HG03103 (cell line): ENCODE data around the gene PTCSC3.
"Not testable (repeated sequence)": the region's sequence is repeated elsewhere in the genome, so short reads cannot be mapped to it uniquely, and the experiment has no call there.

ENCODE experiments used
- ATAC-seq: cut with Tn5 transposase; IDR thresholded peaks from one replicate; pipeline ENCODE4 v1.9.1; 2021; ENCODE audit warnings: low read depth; ENCODE audit not compliant: unreplicated experiment

The PTCSC3 gene

DNA sequence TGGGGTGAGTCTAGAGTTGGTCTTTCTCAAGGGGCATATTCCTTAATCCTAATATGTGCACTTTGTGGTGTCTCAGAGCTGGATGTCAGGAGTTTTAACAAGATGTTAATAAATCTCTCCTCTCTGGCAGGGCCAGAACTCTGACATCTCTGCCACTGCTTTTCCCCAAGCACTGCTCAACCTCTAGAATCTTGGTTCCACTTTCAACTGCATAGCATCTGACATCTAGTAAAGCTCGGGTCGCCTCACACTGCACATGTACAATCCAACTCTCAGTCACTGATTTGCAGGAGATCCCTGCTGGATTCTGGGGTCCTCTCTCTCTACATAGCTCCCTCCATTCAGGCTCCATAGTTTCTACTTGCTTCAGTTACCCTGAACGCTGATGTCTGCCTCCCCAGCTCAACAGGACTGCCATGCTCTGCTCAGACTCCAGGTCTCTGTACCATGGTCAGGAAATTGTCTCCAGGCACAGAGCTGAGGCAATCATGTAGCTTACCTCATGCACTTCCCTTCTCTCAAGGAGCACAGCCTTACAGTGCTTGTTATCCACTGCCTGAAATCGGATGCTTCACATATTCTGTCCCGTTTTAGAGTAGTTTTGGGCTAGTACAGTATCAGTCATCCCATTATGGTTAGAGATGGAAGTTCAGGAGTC, 1.6 kb downstream of the PTCSC3 start:
- no peak for ATAC-seq

DNA sequence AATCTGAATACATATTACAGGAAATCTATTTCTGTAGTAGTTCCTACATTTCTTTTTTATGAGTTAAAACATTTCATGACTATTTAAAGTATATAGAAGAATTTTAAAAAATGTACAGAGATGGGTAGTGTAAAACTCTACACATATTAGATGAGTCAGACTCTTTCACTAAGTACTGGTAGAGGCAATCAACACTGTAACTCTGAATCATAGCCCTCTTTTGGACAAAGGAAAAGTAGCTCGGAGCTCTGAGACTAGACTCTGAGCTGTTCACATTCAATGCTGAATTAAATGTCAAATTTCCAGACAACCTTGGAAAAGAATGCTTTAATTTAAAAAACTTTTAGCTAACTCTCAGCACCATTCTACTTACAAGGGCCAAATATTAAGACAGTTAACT, 3.4 kb downstream of the PTCSC3 start:
- no peak for ATAC-seq

DNA sequence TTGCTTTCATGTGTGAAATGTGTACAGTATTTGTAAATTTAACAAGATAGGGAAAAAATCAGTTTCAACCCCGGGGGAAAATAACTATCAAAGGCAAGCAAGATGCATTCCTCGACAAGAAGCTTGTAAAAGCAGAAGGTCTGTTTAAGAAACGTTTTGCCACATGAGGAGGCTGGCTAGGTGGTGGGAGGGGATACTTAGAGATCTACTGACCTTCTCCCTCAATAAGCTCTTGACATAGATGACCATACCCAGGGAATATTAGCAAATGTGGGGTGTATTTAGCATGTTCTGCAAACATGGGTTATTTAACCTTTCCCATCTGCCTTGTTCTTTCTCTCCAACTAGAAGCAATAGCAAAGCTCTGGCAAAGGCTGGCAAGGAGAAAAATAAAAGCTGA, 4.9 kb downstream of the PTCSC3 start:
- no peak for ATAC-seq

DNA sequence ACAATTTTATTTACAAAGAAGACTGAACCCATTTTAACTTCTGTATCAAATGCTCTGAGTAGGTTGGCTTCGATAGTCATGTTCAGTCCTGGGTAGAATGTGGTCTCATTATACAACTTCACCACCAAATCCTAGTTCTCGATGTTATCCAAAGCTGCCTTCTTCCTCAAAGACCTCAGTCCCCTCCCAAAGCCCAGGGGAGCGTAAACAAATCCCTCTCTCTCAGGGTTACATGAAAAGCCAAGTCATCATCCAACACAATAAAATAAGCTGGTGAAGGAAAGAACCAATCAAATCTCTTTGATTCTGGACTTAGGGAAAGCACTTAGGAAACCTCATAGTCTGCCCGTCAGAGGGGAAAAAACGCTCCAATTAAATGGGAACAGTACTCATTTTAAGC, 9.1 kb downstream of the PTCSC3 start:
- no peak for ATAC-seq

DNA sequence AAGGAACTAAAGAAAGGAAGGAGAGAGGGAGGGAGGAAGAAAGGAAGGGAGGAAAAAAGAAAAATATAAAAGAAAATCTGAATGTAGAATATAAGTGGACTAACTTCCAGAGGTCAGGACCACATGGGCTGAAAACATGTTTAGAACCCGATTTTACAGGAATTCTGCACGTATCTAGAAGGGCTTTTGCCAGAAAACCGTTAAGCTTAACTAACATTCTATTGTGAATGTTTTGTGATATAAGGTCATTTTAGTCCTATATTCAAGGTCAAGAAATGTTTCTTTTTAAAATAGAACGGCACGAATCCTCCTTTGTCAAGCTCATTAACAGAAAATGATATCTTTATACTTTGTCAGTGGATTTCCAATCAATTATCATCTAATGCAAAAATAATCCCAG, 13.1 kb downstream of the PTCSC3 start:
- ATAC-seq: no peak

DNA sequence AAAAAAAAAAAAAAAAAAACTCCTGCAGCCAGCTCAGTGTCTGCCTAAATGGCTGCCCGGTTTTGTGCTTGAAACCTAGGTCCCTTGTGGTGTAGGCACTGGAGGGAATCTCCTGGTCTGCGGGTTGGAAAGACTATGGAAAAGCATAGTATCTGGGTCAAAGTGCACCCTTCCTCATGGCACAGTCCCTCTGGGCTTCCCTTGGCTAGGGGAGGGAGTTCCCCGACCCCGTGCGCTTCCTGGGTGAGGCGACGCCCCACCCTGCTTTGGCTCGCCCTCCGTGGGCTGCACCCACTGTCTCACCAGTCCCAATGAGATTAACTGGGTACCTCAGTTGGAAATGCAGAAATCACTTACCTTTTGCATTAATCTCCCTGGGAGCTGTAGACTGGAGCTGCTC, 14.3 kb downstream of the PTCSC3 start:
- ATAC-seq: no peak

DNA sequence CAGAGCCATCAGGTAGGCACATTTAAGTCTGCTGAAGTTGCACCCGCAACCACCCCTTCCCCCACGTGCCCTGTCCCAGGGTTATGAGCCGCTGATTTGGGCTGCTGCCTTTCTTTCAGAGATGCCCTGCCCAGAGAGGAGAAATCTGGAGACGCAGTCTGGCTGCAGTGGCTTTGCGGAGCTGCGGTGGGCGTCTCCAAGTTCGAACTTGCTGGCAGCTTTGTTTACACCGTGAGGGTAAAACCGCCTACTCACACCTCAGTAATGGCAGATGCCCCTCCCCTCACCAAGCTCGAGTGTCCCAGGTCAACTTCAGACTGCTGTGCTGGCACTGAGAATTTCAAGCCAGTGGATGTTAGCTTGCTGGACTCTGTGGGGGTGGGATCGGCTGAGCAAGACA, 14.7 kb downstream of the PTCSC3 start:
- no peak for ATAC-seq

DNA sequence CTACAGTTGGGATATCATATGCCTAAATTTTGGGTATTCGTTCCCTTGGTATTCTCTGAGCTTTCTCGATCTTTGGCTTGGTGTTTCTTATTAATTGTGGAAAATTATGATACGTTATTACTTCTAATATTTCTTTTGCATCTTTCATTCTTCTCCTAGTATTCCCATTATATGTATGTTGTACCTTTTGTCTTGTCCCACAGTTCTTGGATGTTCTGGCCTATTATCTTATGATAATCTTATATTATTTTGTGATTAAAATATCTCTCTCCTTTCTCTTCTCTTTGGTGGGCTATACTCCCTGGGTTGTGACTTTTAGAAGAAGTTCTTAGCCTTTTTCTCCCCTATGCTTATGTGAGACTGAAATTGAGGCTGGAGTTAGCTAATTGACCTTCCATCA, 25.2 kb downstream of the PTCSC3 start:
- ATAC-seq: no peak

DNA sequence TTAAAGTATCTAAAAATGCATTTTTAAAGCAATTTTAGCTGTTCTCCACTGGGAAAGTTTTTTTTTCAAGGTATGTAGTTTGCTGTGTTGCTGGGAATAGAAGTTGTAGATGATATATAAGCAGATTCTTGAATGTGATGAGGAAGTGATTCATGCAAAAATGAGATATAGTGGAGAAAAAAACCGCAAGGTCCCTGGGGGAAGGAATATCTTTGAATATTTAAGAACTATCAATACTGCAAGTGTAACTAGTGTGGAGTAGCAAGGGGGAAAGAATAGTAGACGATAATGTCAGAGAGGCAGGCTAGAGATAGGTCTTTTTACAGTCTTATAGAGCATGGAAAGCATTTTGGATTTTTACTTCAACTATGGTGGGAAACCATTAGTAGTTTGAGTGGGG, 42.5 kb downstream of the PTCSC3 start:
- ATAC-seq: no peak

DNA sequence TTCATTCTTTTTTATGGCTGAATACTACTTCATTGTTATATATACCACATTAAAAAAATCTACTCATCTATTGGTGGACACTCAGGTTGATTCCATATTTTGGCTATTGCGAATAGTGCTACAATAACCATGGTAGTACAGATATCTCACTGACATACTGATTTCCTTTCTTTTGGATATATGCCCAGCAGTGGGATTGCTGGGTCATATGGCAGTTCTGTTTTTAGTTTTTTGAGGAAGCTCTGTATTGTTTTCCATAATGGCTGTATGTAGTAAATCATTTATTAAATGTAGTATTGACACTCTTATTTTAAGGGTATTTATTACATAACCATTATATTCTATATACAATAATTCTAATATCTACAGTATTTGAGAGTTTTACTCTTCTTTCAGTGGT, 43.7 kb downstream of the PTCSC3 start:
- ATAC-seq: no peak

DNA sequence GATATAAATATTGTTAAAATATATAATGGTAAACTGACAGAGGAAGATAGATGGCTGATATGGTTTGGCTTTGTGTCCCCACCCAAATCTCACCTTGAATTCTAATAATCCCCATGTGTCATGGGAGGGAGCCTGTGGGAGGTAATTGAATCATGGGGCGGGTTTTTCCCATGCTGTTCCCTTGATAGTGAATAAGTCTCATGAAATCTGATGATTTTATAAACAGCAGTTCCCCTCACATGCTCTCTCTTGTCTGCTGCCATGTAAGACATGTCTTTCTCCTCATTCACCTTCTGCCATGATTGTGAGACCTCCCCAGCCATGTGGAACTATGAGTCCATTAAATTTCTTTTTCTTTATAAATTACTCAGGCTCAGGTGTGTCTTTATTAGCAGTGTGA, 46.3 kb downstream of the PTCSC3 start:
- no peak for ATAC-seq

DNA sequence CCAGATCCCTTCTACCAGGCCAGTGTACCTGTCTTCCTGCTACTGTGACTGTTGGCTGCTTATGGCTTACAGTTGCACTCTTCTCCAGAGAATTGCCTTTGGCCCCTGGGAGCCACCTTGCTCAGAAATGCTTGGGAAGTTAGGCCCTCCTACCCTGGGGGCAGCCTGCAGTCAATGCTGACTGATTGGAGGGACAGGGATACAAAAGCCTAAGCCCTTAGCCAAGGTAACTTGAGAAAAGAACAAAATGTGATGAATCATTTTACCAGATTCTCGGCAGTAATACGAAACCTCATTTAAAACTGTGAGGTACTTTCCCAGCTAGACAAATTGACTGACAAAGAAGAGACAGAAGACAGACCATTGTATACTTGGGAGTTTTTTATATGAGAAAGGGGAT, 47.3 kb downstream of the PTCSC3 start:
- no peak for ATAC-seq

DNA sequence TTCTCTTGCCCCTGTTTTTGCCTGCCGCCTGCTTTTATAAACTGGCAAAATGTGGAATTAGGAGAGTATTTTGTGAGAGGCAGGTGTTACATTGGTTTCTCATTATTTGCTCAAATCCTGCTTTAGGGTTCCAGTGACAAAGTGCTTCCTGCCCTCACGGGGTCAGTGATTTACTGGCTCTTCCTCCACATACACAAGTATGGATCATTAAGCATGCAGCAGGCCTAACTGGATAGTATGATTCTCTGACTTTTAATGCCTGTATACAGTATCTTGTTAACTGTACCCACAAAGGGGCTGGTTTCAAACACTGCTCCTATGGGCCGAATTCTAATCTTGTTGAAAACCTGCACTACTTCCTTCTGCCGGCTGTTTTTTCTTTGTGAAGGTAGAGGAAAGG, 63.2 kb downstream of the PTCSC3 start:
- ATAC-seq: no peak

DNA sequence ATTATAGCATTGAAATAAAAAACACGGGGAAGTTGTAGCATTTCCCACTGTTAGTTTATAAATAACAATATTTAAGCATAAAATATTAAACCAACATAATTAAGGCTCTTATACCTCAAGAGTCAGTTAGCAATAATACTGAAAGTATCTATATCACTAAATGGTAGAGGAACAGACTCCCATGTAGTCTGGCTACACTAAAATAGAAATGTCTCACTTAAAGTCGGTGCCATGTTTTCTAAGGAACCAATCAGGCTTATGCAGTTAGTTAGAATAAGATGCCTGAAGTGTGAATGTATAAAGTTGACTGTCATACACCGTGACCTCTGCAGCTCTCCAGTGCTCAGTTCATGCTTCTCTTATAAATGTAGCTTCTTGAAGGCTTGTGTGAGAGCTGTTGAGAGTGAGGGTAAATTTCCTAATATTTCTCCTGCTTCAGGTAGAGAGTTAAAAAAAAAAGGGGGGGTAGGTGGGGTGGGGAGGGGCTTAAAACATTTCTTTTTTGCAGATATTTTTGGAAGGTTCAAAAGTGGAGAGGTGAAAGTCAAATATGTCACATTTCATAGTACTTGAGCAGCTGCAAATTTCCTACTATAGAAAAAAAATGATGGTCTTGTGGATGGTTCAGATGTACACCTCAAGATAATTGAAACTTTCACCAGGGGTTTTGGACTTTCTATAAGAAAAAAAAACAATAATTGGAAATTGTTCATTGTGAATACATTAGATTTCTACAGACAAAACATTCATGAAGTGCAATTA, 64.5 kb downstream of the PTCSC3 start:
- no peak for ATAC-seq

DNA sequence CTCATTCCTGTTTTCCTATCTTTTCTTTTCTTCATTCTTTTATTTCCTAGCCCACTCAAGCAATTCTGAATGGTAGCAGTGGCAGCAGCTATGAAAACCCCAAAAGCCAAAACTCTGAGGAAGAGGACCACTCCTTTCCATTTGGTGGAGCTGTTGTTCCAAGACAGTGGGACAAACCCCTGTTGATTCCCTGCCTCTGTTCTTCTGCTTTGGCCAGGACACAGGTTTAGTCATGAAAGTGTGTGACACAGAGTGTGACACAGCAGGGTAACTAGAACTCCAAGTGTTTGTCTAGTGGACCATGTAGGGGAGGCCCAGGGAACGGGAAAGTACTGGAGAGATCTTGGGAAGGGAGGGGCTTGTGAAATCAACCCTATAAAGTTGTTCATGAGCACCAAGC, 71.1 kb downstream of the PTCSC3 start:
- no peak for ATAC-seq

DNA sequence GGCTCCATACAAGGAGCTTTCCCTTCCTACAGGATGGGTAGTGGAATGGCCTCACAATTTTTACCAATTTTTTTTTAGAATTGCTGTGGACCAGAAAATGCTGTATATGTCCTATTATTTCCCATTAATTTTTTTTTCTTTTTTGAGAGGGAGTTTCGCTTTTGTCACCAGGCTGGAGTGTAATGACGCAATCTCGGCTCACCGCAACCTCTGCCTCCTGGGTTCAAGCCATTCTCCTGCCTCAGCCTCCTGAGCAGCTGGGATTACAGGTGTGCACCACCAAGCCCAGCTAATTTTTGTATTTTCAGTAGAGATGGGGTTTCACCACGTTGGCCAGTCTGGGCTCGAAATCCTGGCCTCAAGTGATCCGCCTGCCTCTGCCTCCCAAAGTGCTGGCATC, 72.3 kb downstream of the PTCSC3 start:
- ATAC-seq: not testable (repeated sequence)

DNA sequence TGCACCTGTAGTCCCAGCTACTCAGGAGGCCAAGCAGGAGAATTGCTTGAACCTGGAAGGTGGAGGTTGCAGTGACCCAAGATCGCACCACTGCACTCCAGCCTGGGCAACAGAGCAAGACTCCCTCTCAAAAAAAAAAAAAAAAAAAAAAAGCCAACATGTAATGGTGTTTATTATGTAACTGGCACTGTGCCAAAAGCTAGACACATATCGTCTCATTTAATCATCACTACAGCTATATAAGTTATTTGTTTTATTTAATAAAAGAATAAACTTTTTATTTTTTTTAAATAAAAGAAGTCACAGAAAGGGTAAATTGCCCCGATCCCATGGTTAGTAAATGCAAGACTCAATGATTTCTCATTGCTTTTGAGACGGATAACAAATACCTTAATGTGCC, 76.9 kb downstream of the PTCSC3 start:
- ATAC-seq: no peak

DNA sequence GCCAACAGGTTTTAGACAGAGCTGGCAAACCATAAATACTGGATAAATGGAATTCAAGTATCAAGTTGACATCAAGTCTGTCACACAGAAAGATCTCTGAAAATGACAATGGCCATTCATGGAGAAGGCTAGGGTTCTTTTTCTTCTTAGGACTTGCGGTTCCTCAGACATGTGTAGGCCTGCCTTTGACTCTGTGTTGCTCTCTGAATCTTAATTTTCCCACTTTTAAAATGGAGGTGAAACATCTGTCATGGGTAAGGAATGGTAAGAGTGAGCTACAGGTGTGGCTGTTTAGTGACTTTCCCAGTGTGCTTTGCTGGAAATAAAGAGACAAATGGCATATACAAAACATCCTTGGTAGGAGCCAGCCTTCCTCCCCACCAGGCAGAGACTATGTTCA, 79.2 kb downstream of the PTCSC3 start:
- no peak for ATAC-seq

DNA sequence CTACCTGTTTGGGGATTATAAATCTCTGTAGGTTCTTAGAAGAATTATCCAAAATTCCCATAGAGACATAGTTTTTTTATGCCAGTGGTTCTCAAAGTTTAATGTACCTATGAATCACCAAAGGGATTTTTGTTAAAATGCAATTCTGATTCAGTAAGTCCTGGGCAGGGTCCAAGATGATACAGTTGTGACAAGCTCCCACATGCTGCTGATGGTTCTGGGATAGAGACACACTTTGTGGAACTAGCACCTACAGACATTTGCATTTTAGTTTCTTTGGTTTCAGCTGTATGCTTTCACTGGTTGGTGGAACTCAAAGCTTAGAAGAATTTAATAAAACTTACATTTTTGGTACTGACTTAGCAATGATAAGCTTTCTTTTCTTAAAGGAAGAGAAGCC, 80.4 kb downstream of the PTCSC3 start:
- ATAC-seq: no peak

DNA sequence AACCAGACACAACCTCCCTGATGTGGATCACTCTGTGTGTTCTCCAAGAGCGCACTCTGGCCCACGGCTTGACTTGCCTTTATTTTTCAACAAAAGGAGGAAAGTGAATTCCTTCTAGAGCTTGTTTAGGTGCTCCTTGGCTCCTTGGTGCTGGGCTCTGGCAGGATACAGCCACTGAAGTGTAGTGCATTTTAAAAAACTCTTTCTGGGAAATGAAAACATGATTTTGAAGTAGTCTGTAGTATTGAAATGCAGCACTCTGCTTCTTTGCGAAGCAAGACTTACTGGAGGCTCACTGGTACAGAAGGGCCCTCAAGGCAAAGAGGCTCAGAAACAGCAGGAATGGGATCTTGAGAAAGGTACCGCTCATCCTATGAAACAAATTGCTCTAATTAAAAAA, 81.6 kb downstream of the PTCSC3 start:
- no peak for ATAC-seq

DNA sequence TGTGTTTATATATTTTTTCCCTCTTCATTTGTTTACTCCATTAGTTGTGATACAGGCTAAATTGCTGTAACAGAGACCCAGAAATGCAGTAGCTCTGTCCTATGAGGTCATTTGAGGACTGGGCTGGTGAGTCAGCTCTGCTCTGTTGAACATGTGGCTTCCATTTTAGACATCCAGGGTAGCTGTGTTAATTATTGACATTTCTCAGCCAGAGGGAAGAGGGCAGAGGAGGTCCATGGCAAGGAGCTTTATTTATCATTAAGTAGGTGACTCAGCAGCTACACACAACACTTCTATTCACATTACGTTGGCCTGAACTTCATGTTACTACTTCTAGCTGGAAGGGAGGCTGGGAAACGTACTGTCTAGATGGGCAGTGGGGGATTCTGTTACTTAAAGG, 85.4 kb downstream of the PTCSC3 start:
- no peak for ATAC-seq

DNA sequence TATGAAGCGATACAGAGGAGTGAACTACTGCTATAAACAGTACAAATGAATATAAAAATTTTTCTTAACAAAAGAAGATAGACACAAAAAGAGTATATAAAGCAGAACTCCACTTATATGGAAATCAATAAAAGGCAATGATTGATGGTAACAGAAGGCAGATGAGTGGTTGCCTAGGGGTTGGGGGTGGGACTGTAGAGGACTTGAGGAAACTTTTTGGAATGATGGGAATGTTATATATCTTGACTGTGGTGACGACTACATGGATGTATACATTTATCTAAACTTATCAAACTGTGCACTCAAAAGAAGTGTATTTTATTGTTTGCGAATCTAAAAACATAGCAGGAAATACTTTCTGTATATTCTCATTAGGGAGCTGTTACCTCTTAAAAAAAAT, 89.1 kb downstream of the PTCSC3 start:
- no peak for ATAC-seq
